Measurements from ENCODE around the gene ZNF785.

DNA sequence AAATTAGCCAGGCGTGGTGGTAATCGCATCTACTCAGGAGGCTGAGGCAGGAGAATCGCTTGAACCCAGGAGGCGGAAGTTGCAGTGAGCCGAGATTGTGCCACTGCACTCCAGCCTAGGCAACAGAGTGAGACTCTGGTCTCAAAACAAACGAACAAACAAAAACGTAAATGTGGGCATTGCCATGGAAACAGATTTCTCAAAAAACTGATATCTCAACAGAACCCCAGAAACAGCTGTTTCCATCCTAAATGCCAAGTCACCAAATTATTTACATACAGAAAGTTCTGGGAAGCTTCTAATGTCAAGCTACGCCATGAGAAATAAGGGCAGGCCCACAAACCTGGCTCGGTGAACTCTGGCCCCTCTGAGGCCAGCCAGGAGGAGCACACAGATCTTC lies 40.7 kb upstream of the ZNF785 start:
- TF ChIP-seq, protein P1, sequence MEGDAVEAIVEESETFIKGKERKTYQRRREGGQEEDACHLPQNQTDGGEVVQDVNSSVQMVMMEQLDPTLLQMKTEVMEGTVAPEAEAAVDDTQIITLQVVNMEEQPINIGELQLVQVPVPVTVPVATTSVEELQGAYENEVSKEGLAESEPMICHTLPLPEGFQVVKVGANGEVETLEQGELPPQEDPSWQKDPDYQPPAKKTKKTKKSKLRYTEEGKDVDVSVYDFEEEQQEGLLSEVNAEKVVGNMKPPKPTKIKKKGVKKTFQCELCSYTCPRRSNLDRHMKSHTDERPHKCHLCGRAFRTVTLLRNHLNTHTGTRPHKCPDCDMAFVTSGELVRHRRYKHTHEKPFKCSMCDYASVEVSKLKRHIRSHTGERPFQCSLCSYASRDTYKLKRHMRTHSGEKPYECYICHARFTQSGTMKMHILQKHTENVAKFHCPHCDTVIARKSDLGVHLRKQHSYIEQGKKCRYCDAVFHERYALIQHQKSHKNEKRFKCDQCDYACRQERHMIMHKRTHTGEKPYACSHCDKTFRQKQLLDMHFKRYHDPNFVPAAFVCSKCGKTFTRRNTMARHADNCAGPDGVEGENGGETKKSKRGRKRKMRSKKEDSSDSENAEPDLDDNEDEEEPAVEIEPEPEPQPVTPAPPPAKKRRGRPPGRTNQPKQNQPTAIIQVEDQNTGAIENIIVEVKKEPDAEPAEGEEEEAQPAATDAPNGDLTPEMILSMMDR (IDR thresholded peaks at IDR 0.05; ENCODE audit: insufficient read depth, low read depth, low read length): no peak
- no peak for TF ChIP-seq EZH2 (IDR thresholded peaks at IDR 0.05; ENCODE audit: insufficient read depth, low read length)

All from astrocyte (in vitro differentiated cells and primary cell).